Neural progenitor cell (in vitro differentiated cells): ENCODE results near the gene EFHC2. TPM values are rescaled to one million over a fixed set of nuclear protein-coding genes. Genes with fewer than 3 reads are reported as not detected.

ENCODE experiments used
- DNase-seq: peaks from one replicate; pipeline ENCODE4 v3.0.0-alpha.2; 2016; ENCODE audit warnings: low spot score
- H2AFZ ChIP-seq: fragments of 200-600 bp; sonication (generic); replicated peaks from 2 replicates; pipeline ENCODE4 v1.6.1; 2016; ENCODE audit warnings: antibody characterized with exemption
- H3F3A ChIP-seq: fragments of 200-600 bp; sonication (generic); 2 replicates; pipeline ENCODE4 v1.6.1; 2016; ENCODE audit warnings: antibody characterized with exemption, low read depth
- H3K27ac ChIP-seq: fragments of 200-600 bp; sonication (generic); 2 replicates; pipeline ENCODE4 v1.5.1; 2016; ENCODE audit warnings: mild to moderate bottlenecking
- H3K27me3 ChIP-seq: fragments of 200-600 bp; sonication (generic); 2 replicates; pipeline ENCODE4 v1.6.1; 2016; ENCODE audit warnings: mild to moderate bottlenecking, moderate library complexity
- H3K36me3 ChIP-seq: fragments of 200-600 bp; sonication (generic); 2 replicates; pipeline ENCODE4 v1.5.1; 2016
- H3K4me1 ChIP-seq: fragments of 200-600 bp; sonication (generic); 2 replicates; pipeline ENCODE4 v1.6.1; 2016; ENCODE audit warnings: mixed run types
- H3K4me2 ChIP-seq: fragments of 200-600 bp; sonication (generic); 2 replicates; pipeline ENCODE4 v1.6.1; 2016
- H3K4me3 ChIP-seq: fragments of 200-600 bp; sonication (generic); 2 replicates; pipeline ENCODE4 v1.5.1; 2016
- H3K79me2 ChIP-seq: fragments of 200-600 bp; sonication (generic); 2 replicates; pipeline ENCODE4 v1.6.1; 2016; ENCODE audit warnings: low read depth
- H3K9ac ChIP-seq: fragments of 200-600 bp; sonication (generic); 2 replicates; pipeline ENCODE4 v1.6.1; 2016
- H3K9me3 ChIP-seq: fragments of 200-600 bp; sonication (generic); 2 replicates; pipeline ENCODE4 v1.5.1; 2016; ENCODE audit warnings: low read depth
- H4K20me1 ChIP-seq: fragments of 200-600 bp; sonication (generic); 2 replicates; pipeline ENCODE4 v1.6.1; 2016; ENCODE audit warnings: low read depth
- H3K27ac Mint-ChIP-seq: 3 replicates; pipeline ENCODE4 v1.8.0; 2021; ENCODE audit warnings: mixed read lengths
- H3K27me3 Mint-ChIP-seq: 2 replicates; pipeline ENCODE4 v1.8.0; 2022; ENCODE audit warnings: low read depth, mild to moderate bottlenecking, inconsistent platforms, moderate library complexity, mixed read lengths; ENCODE audit not compliant: insufficient read depth
- H3K36me3 Mint-ChIP-seq: 3 replicates; pipeline ENCODE4 v1.8.0; 2021; ENCODE audit warnings: mixed read lengths
- H3K4me1 Mint-ChIP-seq: 3 replicates; pipeline ENCODE4 v1.8.0; 2021; ENCODE audit warnings: mixed read lengths
- H3K4me3 Mint-ChIP-seq: 3 replicates; pipeline ENCODE4 v1.8.0; 2021; ENCODE audit warnings: mild to moderate bottlenecking, moderate library complexity, mixed read lengths
- H3K9me3 Mint-ChIP-seq: 3 replicates; pipeline ENCODE4 v1.8.0; 2020; ENCODE audit warnings: mixed read lengths
- CTCF ChIP-seq: fragments of 200-600 bp; sonication (generic); IDR thresholded peaks from 2 replicates; pipeline ENCODE4 v1.5.1; 2017; ENCODE audit warnings: antibody characterized with exemption, mild to moderate bottlenecking
- EZH2 ChIP-seq: fragments of 200-600 bp; sonication (generic); IDR thresholded peaks from 2 replicates; pipeline ENCODE4 v1.6.1; 2017; ENCODE audit warnings: antibody characterized with exemption, mild to moderate bottlenecking, moderate library complexity
- EZH2phosphoT487 ChIP-seq: fragments of 200-600 bp; sonication (generic); IDR thresholded peaks from 2 replicates; pipeline ENCODE4 v1.6.1; 2017; ENCODE audit warnings: antibody characterized with exemption
- total RNA-seq: library from RNA; depleted of rRNA; stranded (reverse); fragments of >200 nt; gene quantifications from 2 replicates; pipeline ENCODE4 v1.2.3, GENCODE V29; 2015; ENCODE audit warnings: low replicate concordance

Gene EFHC2
- total RNA-seq, 1 donor from 2014 or later: 3.2 TPM

GRCh38 chrX:44310227-44310626 lies 33.2 kb downstream of the EFHC2 start:
- TF ChIP-seq EZH2 (no peak), CTCF (no peak), EZH2phosphoT487 (no peak)
- Mint-ChIP-seq H3K27ac (no peak overlapping the region), H3K4me3 (no peak overlapping the region), H3K36me3 (no peaks in the 10 kb centered on the region), H3K4me1 (peaks cover 9% of the 10 kb centered on the region), H3K9me3 (peaks cover 3% of the 10 kb centered on the region), H3K27me3 (peaks cover 7% of the 10 kb centered on the region)
- H3K36me3 ChIP-seq: no peaks in the 10 kb centered on the region
- no peak overlapping the region for H3K27ac ChIP-seq
- no peak for DNase-seq
- no peak overlapping the region for H2AFZ ChIP-seq
- H3K4me3 ChIP-seq: no peak overlapping the region
- H3K27me3 ChIP-seq: no peaks in the 10 kb centered on the region
- H3K4me2 ChIP-seq: no peak overlapping the region
- H3K4me1 ChIP-seq: no peaks in the 10 kb centered on the region
- H3K79me2 ChIP-seq: no peaks in the 10 kb centered on the region
- H4K20me1 ChIP-seq: no peaks in the 10 kb centered on the region
- no peaks in the 10 kb centered on the region for H3F3A ChIP-seq
- H3K9me3 ChIP-seq: no peaks in the 10 kb centered on the region
- no peak overlapping the region for H3K9ac ChIP-seq

GRCh38 chrX:44308869-44309268 lies 34.6 kb downstream of the EFHC2 start:
- H3K36me3 Mint-ChIP-seq: no peaks in the 10 kb centered on the region
- Histone ChIP-seq H3K4me2 (no peak overlapping the region), H3K27me3 (no peaks in the 10 kb centered on the region), H3K27ac (no peak overlapping the region), H3K4me1 (no peaks in the 10 kb centered on the region), H2AFZ (no peak overlapping the region), H3K36me3 (no peaks in the 10 kb centered on the region), H3K9ac (no peak overlapping the region), H3K79me2 (no peaks in the 10 kb centered on the region), H3F3A (no peaks in the 10 kb centered on the region), H4K20me1 (no peaks in the 10 kb centered on the region), H3K4me3 (no peak overlapping the region), H3K9me3 (no peaks in the 10 kb centered on the region)
- peaks cover 7% of the 10 kb centered on the region for H3K27me3 Mint-ChIP-seq
- no peak overlapping the region for H3K4me3 Mint-ChIP-seq
- no peak for DNase-seq
- peaks cover 9% of the 10 kb centered on the region for H3K4me1 Mint-ChIP-seq
- TF ChIP-seq EZH2: no peak
- TF ChIP-seq EZH2phosphoT487: no peak
- TF ChIP-seq CTCF: no peak
- no peaks in the 10 kb centered on the region for H3K9me3 Mint-ChIP-seq
- no peak overlapping the region for H3K27ac Mint-ChIP-seq

- TF ChIP-seq EZH2phosphoT487 (no peak), EZH2 (no peak), CTCF (no peak)
- no peaks in the 10 kb centered on the region for H3K36me3 Mint-ChIP-seq
- no peak overlapping the region for H2AFZ ChIP-seq
- H3K36me3 ChIP-seq: no peaks in the 10 kb centered on the region
- no peak overlapping the region for H3K4me2 ChIP-seq
- no peak overlapping the region for H3K9ac ChIP-seq
- peaks cover 2% of the 10 kb centered on the region for H3K9me3 Mint-ChIP-seq
- H3K27ac ChIP-seq: no peak overlapping the region
- no peaks in the 10 kb centered on the region for H3K79me2 ChIP-seq
- no peaks in the 10 kb centered on the region for H3F3A ChIP-seq
- H3K27me3 ChIP-seq: no peaks in the 10 kb centered on the region
- no peak overlapping the region for H3K27ac Mint-ChIP-seq
- H3K4me1 ChIP-seq: no peaks in the 10 kb centered on the region
- no peak overlapping the region for H3K4me3 Mint-ChIP-seq
- H3K9me3 ChIP-seq: no peaks in the 10 kb centered on the region
- H4K20me1 ChIP-seq: no peaks in the 10 kb centered on the region
- H3K27me3 Mint-ChIP-seq: peaks cover 7% of the 10 kb centered on the region
- no peak for DNase-seq
- no peak overlapping the region for H3K4me3 ChIP-seq
- H3K4me1 Mint-ChIP-seq: peaks cover 9% of the 10 kb centered on the region
Observed at GRCh38 chrX:44306356-44306755, 37.1 kb downstream of the EFHC2 start.

GRCh38 chrX:44305921-44306320 lies 37.6 kb downstream of the EFHC2 start:
- Histone ChIP-seq H3K79me2 (no peaks in the 10 kb centered on the region), H3K9ac (no peak overlapping the region), H3K9me3 (no peaks in the 10 kb centered on the region), H3K27me3 (no peaks in the 10 kb centered on the region), H3K27ac (no peak overlapping the region), H3F3A (no peaks in the 10 kb centered on the region), H2AFZ (no peak overlapping the region), H3K4me2 (no peak overlapping the region), H3K4me3 (no peak overlapping the region), H3K36me3 (no peaks in the 10 kb centered on the region), H3K4me1 (no peaks in the 10 kb centered on the region), H4K20me1 (no peaks in the 10 kb centered on the region)
- DNase-seq: no peak
- Mint-ChIP-seq H3K9me3 (peaks cover 2% of the 10 kb centered on the region), H3K27me3 (peaks cover 7% of the 10 kb centered on the region), H3K4me1 (peaks cover 9% of the 10 kb centered on the region), H3K36me3 (no peaks in the 10 kb centered on the region), H3K4me3 (no peak overlapping the region), H3K27ac (no peak overlapping the region)
- TF ChIP-seq CTCF: no peak
- TF ChIP-seq EZH2phosphoT487: no peak
- no peak for TF ChIP-seq EZH2
